ENCODE data around the gene SULT1A1. TPM values are rescaled to one million over a fixed set of nuclear protein-coding genes. Genes with fewer than 3 reads are reported as not detected.

The SULT1A1 gene
- total and polyA plus RNA-seq, 4 donors: 34.6 to 118 (median 40.2) TPM

- Histone ChIP-seq H3K4me3 (no peak overlapping the region), H3K4me1 (ENCODE audit: control insufficient read depth in 5 of 5, insufficient read depth in 5 of 5, low read length in 5 of 5) (peaks cover 0 to 19% (median 4%) of the 10 kb centered on the region in 5 donors), H3K27me3 (ENCODE audit: control insufficient read depth in 3 of 3, insufficient read depth in 3 of 3, low read length in 2 of 3) (no peaks in the 10 kb centered on the region), H3K9ac (ENCODE audit: insufficient read depth in 1 of 2, low read length in 2 of 2) (no peak overlapping the region), H3K36me3 (ENCODE audit: control insufficient read depth in 4 of 4, insufficient read depth in 4 of 4, low read length in 4 of 4) (peaks cover 0 to 32% (median 9%) of the 10 kb centered on the region in 4 donors), H3K9me3 (ENCODE audit: control insufficient read depth in 4 of 4, insufficient read depth in 3 of 4, low read length in 3 of 4) (no peaks in the 10 kb centered on the region), H3K27ac (ENCODE audit: low read depth in 1 of 2, low read length in 1 of 2) (no peak overlapping the region)
- DNase-seq (no peak), ATAC-seq (ENCODE audit: insufficient read depth, low FRiP score) (no peak)
- 88 to 91% methylated on average over 13 of the region's 13 CpGs for WGBS, 2 donors
- TF ChIP-seq CTCF (IDR thresholded peaks at IDR 0.05; ENCODE audit: control extremely low read depth, extremely low read depth): no peak
These were observed 16.8 kb downstream of the SULT1A1 start for GRCh38 chr16:28592979-28593553.

GRCh38 chr16:28592511-28592910 is 17.3 kb downstream of the SULT1A1 start:
- TF ChIP-seq CTCF (IDR thresholded peaks at IDR 0.05; ENCODE audit: control extremely low read depth, extremely low read depth): no peak
- Histone ChIP-seq H3K4me3 (no peak overlapping the region), H3K9ac (ENCODE audit: insufficient read depth in 1 of 2, low read length in 2 of 2) (no peak overlapping the region), H3K9me3 (ENCODE audit: control insufficient read depth in 4 of 4, insufficient read depth in 3 of 4, low read length in 3 of 4) (no peaks in the 10 kb centered on the region), H3K27me3 (ENCODE audit: control insufficient read depth in 3 of 3, insufficient read depth in 3 of 3, low read length in 2 of 3) (no peaks in the 10 kb centered on the region), H3K27ac (ENCODE audit: low read depth in 1 of 2, low read length in 1 of 2) (no peak overlapping the region), H3K4me1 (ENCODE audit: control insufficient read depth in 5 of 5, insufficient read depth in 5 of 5, low read length in 5 of 5) (peaks cover 0 to 13% (median 4%) of the 10 kb centered on the region in 5 donors), H3K36me3 (ENCODE audit: control insufficient read depth in 4 of 4, insufficient read depth in 4 of 4, low read length in 4 of 4) (peaks cover under 1 to 35% (median 9%) of the 10 kb centered on the region in 4 donors)
- DNase-seq: no peak
- no peak for ATAC-seq (ENCODE audit: insufficient read depth, low FRiP score)
- WGBS, 2 donors: 93 to 95% methylated on average over 5 of the region's 5 CpGs

GRCh38 chr16:28591355-28591754 is 18.5 kb downstream of the SULT1A1 start:
- DNase-seq (no peak), ATAC-seq (ENCODE audit: insufficient read depth, low FRiP score) (no peak)
- Histone ChIP-seq H3K9me3 (ENCODE audit: control insufficient read depth in 4 of 4, insufficient read depth in 3 of 4, low read length in 3 of 4) (no peaks in the 10 kb centered on the region), H3K27ac (ENCODE audit: low read depth in 1 of 2, low read length in 1 of 2) (no peak overlapping the region), H3K36me3 (ENCODE audit: control insufficient read depth in 4 of 4, insufficient read depth in 4 of 4, low read length in 4 of 4) (peaks cover 8 to 39% (median 15%) of the 10 kb centered on the region in 4 donors), H3K4me3 (no peak overlapping the region), H3K9ac (ENCODE audit: insufficient read depth in 1 of 2, low read length in 2 of 2) (no peak overlapping the region), H3K4me1 (ENCODE audit: control insufficient read depth in 5 of 5, insufficient read depth in 5 of 5, low read length in 5 of 5) (peaks cover 0 to 3% (median 0%) of the 10 kb centered on the region in 5 donors), H3K27me3 (ENCODE audit: control insufficient read depth in 3 of 3, insufficient read depth in 3 of 3, low read length in 2 of 3) (no peaks in the 10 kb centered on the region)
- no peak for TF ChIP-seq CTCF (IDR thresholded peaks at IDR 0.05; ENCODE audit: control extremely low read depth, extremely low read depth)
- WGBS, 2 donors: 86 to 90% methylated on average over 6 of the region's 6 CpGs

All from lung (tissue), 12 donors.